Endothelial cell of umbilical vein (primary cell): ENCODE data around the gene SLC26A2. TPM values are rescaled to one million over a fixed set of nuclear protein-coding genes. Genes with fewer than 3 reads are reported as not detected.

Experiments used
- BruUV-seq: library from RNA; stranded (reverse); fragments of 400-500 nt; replicated peaks from 2 replicates; lab custom pipeline; 2021; lab: Mats Ljungman, UMichigan
- CTCF ChIA-PET: fragments of 300-600, 350-600 bp; sonication (Branson Sonifier 250); formaldehyde crosslinking; loops from one replicate; lab custom pipeline; 2021; ENCODE audit warnings: antibody characterized with exemption, inconsistent platforms; lab: Charles Lee
- POLR2A ChIA-PET: fragments of 300-600, 350-600 bp; sonication (Branson Sonifier 250); formaldehyde crosslinking; loops from one replicate; lab custom pipeline; 2021; ENCODE audit warnings: antibody characterized with exemption, inconsistent platforms; lab: Charles Lee
- DNase-seq: peaks from one replicate; pipeline ENCODE4 v3.0.0-alpha.2; 2011; ENCODE audit warnings: low read depth, low spot score
- FAIRE-seq: peaks from 2 replicates; lab custom pipeline; 2011; peaks lifted over from hg19 to GRCh38; lab: Jason Lieb, UNC
- H2AFZ ChIP-seq: 2 replicates; pipeline ENCODE4 v1.6.0; 2012; ENCODE audit warnings: low read depth, low read length, control low read depth, inconsistent platforms
- H3K27ac ChIP-seq: 2 replicates; pipeline ENCODE4 v1.5.1; 2011; ENCODE audit warnings: low read depth, mild to moderate bottlenecking, control low read depth, low read length, moderate library complexity; ENCODE audit not compliant: insufficient read depth
- H3K27me3 ChIP-seq, 2 experiments: 2 replicates each; pipeline versions ENCODE4 v1.6.0 to v1.6.1; 2011; ENCODE audit warnings: low read length in 2 of 2, mixed read lengths in 1 of 2; ENCODE audit not compliant: control insufficient read depth in 2 of 2, insufficient read depth in 2 of 2
- H3K36me3 ChIP-seq, 2 experiments: 2 replicates in 1 of 2; 3 replicates in 1 of 2; pipeline ENCODE4 v1.5.1; 2011; ENCODE audit warnings: low read length in 2 of 2, mild to moderate bottlenecking in 1 of 2, moderate library complexity in 1 of 2; ENCODE audit not compliant: control insufficient read depth in 2 of 2, insufficient read depth in 2 of 2; ENCODE audit errors: extremely low read depth in 1 of 2
- H3K4me1 ChIP-seq: 3 replicates; pipeline ENCODE4 v1.5.1; 2011; ENCODE audit warnings: mild to moderate bottlenecking, low read length; ENCODE audit not compliant: control insufficient read depth, insufficient read depth; ENCODE audit errors: extremely low read depth
- H3K4me2 ChIP-seq: 2 replicates; pipeline ENCODE4 v1.6.1; 2011; ENCODE audit warnings: low read length, control low read depth, mixed read lengths; ENCODE audit not compliant: insufficient read depth
- H3K4me3 ChIP-seq, 3 experiments: fragments of 200-600 bp in 1 of 3; sonication (generic), shearing (Covaris generic) in 1 of 3; replicated peaks in 1 of 3; 2 replicates each; pipeline ENCODE4 v1.5.1; 2011 to 2016; ENCODE audit warnings: control low read depth in 3 of 3, low read length in 3 of 3, mild to moderate bottlenecking in 2 of 3, inconsistent platforms in 1 of 3, low read depth in 1 of 3, moderate library complexity in 1 of 3; ENCODE audit not compliant: insufficient read depth in 1 of 3
- H3K79me2 ChIP-seq: 2 replicates; pipeline ENCODE4 v1.6.0; 2012; ENCODE audit warnings: low read length, inconsistent platforms; ENCODE audit not compliant: control insufficient read depth, insufficient read depth
- H3K9ac ChIP-seq: replicated peaks from 2 replicates; pipeline ENCODE3; 2011; ENCODE audit warnings: low read length, control low read depth; ENCODE audit not compliant: insufficient read depth; ENCODE audit errors: extremely low read depth
- H3K9me1 ChIP-seq: replicated peaks from 3 replicates; pipeline ENCODE4 v1.6.0; 2011; ENCODE audit warnings: mild to moderate bottlenecking, low read length; ENCODE audit not compliant: control insufficient read depth, insufficient read depth; ENCODE audit errors: extremely low read depth
- H3K9me3 ChIP-seq: replicated peaks from 2 replicates; pipeline ENCODE4 v1.5.1; 2012; ENCODE audit warnings: low read length, inconsistent platforms; ENCODE audit not compliant: control insufficient read depth, insufficient read depth
- H4K20me1 ChIP-seq: replicated peaks from 2 replicates; pipeline ENCODE3; 2011; ENCODE audit warnings: mild to moderate bottlenecking, low read length; ENCODE audit not compliant: control insufficient read depth, insufficient read depth; ENCODE audit errors: extremely low read depth
- EZH2 ChIP-seq: IDR thresholded peaks from 2 replicates; pipeline ENCODE4 v1.6.1; 2012; ENCODE audit warnings: borderline replicate concordance, low read depth, mild to moderate bottlenecking, moderate library complexity, low read length, inconsistent platforms; ENCODE audit not compliant: severe bottlenecking
- FOS ChIP-seq: IDR thresholded peaks from 2 replicates; pipeline ENCODE4 v1.6.1; 2011; ENCODE audit warnings: mild to moderate bottlenecking, low read length, moderate library complexity, borderline replicate concordance; ENCODE audit not compliant: insufficient read depth
- GATA2 ChIP-seq: IDR thresholded peaks from 2 replicates; pipeline ENCODE4 v1.7.0; 2011; ENCODE audit warnings: low read depth, mild to moderate bottlenecking, moderate library complexity, mixed read lengths, low read length; ENCODE audit not compliant: insufficient read length, insufficient read depth
- JUN ChIP-seq: IDR thresholded peaks from 2 replicates; pipeline ENCODE4 v1.6.1; 2011; ENCODE audit warnings: borderline replicate concordance, low read depth; ENCODE audit not compliant: insufficient read length, insufficient read depth
- MAX ChIP-seq: IDR thresholded peaks from 2 replicates; pipeline ENCODE4 v1.6.1; 2011; ENCODE audit not compliant: insufficient read depth, insufficient read length
- MYC ChIP-seq: IDR thresholded peaks from one replicate; pipeline ENCODE4 v1.6.1; 2011; ENCODE audit warnings: mild to moderate bottlenecking, low read depth, low read length
- POLR2A ChIP-seq: IDR thresholded peaks from 2 replicates; pipeline ENCODE4 v1.6.1; 2012; ENCODE audit warnings: low read depth, mild to moderate bottlenecking, control low read depth, low read length
- POLR2AphosphoS5 ChIP-seq: IDR thresholded peaks from 2 replicates; pipeline ENCODE4 v1.6.1; 2012; ENCODE audit warnings: low read depth, mild to moderate bottlenecking, control low read depth, low read length, moderate library complexity; ENCODE audit not compliant: insufficient read depth
- dilution Hi-C: fragments of 300-500 bp; cut with MboI; formaldehyde crosslinking; loops from one replicate; pipeline ENCODE4 v1.15.0; 2019; ENCODE audit warnings: low sequenced_read_pairs; ENCODE audit not compliant: extremely low pct_ligation_motif_present
- intact Hi-C: fragments of 100-400 bp; cut with micrococcal nuclease; formaldehyde crosslinking; loops from one replicate; pipeline ENCODE4 v1.10.0; 2022
- polyA plus RNA-seq, 4 experiments: library from polyadenylated mRNA; depleted of rRNA in 3 of 4; stranded (reverse) in 3 of 4; unstranded in 1 of 4; fragments of >200 nt; gene quantifications; 2 replicates each; pipeline versions ENCODE4 v1.2.1 to v1.2.3, GENCODE V29; 2011 to 2012; ENCODE audit warnings: missing spikeins in 1 of 4
- total RNA-seq: library from RNA; stranded (reverse); gene quantifications from 2 replicates; pipeline ENCODE4 v1.2.3, GENCODE V29; 2021
- TF ChIP-seq, protein P1 (sequence below), 2 donors: IDR thresholded peaks; 1 replicate in 1 of 2; 2 replicates in 1 of 2; pipeline ENCODE4 v1.5.1; 2011; ENCODE audit warnings: low read length in 2 of 2, mild to moderate bottlenecking in 2 of 2, moderate library complexity in 2 of 2, control low read depth in 1 of 2, inconsistent platforms in 1 of 2, low read depth in 1 of 2; ENCODE audit not compliant: insufficient read depth in 1 of 2; ENCODE audit errors: extremely low read depth in 1 of 2

SLC26A2 gene
- total and polyA plus RNA-seq, 2 donors (not counting 3 experiments of a cell fraction or from before 2014, with no cell fraction given) = 5.9 to 16.8 TPM

DNA sequence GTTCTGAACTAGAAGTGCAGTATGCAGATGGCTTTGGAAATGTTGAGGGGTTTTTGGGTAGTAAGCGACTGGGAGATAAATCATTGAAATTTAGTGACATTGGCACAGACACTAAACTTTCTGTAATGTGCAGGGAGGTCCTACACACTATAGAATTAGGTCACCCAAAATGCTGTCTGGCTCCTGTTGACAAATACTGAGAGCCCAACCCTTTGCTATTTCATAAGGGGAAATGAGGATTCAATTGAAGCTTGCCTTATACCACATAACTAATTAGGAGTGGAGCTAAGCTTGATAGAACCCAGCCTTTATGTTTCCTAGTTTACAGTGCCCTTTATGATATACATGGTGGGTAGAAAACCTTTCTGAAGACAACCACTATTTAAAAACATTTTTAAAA lies 62.6 kb downstream of the SLC26A2 start:
- Histone ChIP-seq H3K4me1 (peaks cover 34% of the 10 kb centered on the region), H3K27ac (peak overlapping the region; percentile 92), H2AFZ (no peak overlapping the region), H3K9me3 (no peaks in the 10 kb centered on the region), H3K27me3 (no peaks in the 10 kb centered on the region), H3K9ac (peak overlapping the region; percentile 16), H3K79me2 (peaks cover 4% of the 10 kb centered on the region), H3K4me2 (no peak overlapping the region), H3K36me3 (peaks cover 18 to 21% of the 10 kb centered on the region in 2 experiments), H4K20me1 (no peaks in the 10 kb centered on the region), H3K9me1 (no peaks in the 10 kb centered on the region), H3K4me3 (no peak overlapping the region)
- intact Hi-C loops (no loop called here), dilution Hi-C loops (no loop called here)
- CTCF ChIA-PET = interaction anchor here (0.6 to 2.8 kb wide), 7 partner anchors 11 to 461 kb away, joined by 3 to 16 read pairs (median 9); partner anchors contain the start of genes HMGXB3 and TIGD6
- FAIRE-seq (no peak), DNase-seq (no peak)
- TF ChIP-seq POLR2A (no peak), MYC (no peak), EZH2 (no peak), MAX (no peak), POLR2AphosphoS5 (no peak), JUN (no peak), FOS (no peak), GATA2 (no peak)
- TF ChIP-seq, protein P1, sequence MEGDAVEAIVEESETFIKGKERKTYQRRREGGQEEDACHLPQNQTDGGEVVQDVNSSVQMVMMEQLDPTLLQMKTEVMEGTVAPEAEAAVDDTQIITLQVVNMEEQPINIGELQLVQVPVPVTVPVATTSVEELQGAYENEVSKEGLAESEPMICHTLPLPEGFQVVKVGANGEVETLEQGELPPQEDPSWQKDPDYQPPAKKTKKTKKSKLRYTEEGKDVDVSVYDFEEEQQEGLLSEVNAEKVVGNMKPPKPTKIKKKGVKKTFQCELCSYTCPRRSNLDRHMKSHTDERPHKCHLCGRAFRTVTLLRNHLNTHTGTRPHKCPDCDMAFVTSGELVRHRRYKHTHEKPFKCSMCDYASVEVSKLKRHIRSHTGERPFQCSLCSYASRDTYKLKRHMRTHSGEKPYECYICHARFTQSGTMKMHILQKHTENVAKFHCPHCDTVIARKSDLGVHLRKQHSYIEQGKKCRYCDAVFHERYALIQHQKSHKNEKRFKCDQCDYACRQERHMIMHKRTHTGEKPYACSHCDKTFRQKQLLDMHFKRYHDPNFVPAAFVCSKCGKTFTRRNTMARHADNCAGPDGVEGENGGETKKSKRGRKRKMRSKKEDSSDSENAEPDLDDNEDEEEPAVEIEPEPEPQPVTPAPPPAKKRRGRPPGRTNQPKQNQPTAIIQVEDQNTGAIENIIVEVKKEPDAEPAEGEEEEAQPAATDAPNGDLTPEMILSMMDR (IDR thresholded peaks at IDR 0.05; ENCODE audit: extremely low read depth in 1 of 2, insufficient read depth in 1 of 2, low read depth in 1 of 2, low read length in 2 of 2) = no peak
- no TSS peak for BruUV-seq
- POLR2A ChIA-PET = interaction anchor here (1.1 to 1.5 kb wide), 2 partner anchors 8 to 59 kb away, joined by 3 to 5 read pairs; no protein-coding TSS in a partner anchor
